ENCODE measurements around the gene LONP2. TPM values are rescaled to one million over a fixed set of nuclear protein-coding genes. Genes with fewer than 3 reads are reported as not detected.
"Not testable (repeated sequence)": the region's sequence is repeated elsewhere in the genome, so short reads cannot be mapped to it uniquely, and the experiment has no call there.

The LONP2 gene
- total RNA-seq, 1 donor from 2014 or later, result 58.6 TPM

GRCh38 chr16:48402547-48402946 is 158.4 kb downstream of the LONP2 start:
- ATAC-seq (ENCODE audit: poor library complexity); DNase-seq; intact Hi-C loops (cut with DNase I): not testable (repeated sequence)

GRCh38 chr16:48405153-48405552 is 161.1 kb downstream of the LONP2 start:
- DNase-seq (no peak), ATAC-seq (ENCODE audit: poor library complexity) (no peak)
- intact Hi-C loops (cut with DNase I), result no loop called here

GRCh38 chr16:48405907-48406306 is 161.8 kb downstream of the LONP2 start:
- ATAC-seq (ENCODE audit: poor library complexity) (no peak), DNase-seq (no peak)
- intact Hi-C loops (cut with DNase I), result no loop called here

Other genes with a start within 250 kb of the LONP2 start
- not detected for gene ABCC12, start 88.3 kb upstream of the LONP2 start, total RNA-seq
- not detected for gene ABCC11, start 3.2 kb downstream of the LONP2 start, total RNA-seq
- gene SIAH1, start 141.1 kb downstream of the LONP2 start, total RNA-seq, result 11.4 TPM

All from Right ventricle myocardium superior (tissue), 1 donor.